GM19463 (cell line): Measurements from ENCODE around the gene ADCY1.

Source experiments
- ATAC-seq: cut with Tn5 transposase; IDR thresholded peaks from one replicate; pipeline ENCODE4 v1.9.1; 2021; ENCODE audit warnings: mild to moderate bottlenecking, moderate library complexity; ENCODE audit not compliant: unreplicated experiment

ADCY1 gene

DNA sequence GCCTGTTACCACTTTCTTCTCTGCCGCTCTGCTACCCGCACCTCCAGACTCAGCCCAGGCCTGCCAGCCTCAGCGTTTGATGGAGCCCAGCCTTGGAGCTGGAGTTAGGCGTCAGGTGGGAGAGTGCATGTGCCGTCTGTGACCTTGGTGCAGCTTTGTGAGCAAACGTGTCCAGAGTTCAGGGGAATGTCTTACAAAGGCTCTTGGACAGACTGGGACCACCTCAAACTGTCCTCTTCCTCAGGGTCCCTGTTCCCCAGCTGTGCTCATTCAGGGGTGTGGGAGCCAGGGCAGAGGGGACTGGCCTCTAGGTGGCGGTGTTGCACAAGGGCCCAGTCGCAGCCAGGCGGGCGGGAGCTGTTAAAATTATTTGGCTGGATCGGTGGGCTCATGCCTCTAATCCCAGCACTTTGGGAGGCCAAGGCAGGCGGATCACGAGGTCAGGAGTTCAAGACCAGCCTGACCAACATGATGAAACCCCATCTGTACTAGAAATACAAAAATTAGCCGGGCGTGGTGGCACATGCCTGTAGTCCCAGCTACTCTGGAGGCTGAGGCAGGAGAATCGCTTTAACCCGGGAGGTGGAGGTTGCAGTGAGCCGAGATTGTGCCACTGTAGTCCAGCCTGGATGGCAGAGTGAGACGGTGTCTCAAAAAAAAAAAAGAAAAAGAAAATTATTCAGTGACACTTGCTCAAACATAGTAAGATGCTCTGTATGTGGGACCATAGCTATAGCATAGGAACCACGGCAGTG lies 89.2 kb downstream of the ADCY1 start:
- no peak for ATAC-seq

DNA sequence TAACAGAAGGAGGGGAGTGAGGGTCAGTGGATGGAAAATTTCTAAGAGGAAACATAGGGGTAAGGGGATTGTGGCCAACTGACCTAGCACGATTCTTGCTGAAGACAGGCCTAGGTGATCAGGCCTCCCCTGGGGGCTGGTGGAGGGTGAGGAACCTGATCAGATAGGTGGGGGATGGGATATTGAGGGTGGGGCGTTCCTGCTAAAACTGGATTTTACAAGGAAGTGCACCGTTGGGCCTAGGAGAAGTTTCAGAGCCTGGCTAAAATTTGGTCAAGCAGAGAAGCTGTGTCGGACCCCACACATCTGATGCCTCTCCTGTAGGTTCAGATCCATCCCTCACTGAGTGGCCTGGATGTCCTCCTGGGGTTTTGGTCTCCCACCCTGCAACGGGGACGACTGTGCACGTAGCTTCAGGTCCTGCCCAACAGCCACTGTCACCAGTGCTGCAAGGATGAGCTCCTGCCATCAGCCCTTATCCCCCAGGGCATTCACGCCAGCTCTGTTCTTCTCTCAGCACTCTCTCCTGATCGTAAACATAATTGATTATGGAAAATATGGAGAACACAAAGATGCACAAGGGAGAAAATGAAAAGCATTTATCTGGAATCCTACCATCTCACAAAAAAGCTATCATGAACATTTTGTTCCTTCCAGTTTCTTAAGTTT lies 89.9 kb downstream of the ADCY1 start:
- ATAC-seq = no peak

DNA sequence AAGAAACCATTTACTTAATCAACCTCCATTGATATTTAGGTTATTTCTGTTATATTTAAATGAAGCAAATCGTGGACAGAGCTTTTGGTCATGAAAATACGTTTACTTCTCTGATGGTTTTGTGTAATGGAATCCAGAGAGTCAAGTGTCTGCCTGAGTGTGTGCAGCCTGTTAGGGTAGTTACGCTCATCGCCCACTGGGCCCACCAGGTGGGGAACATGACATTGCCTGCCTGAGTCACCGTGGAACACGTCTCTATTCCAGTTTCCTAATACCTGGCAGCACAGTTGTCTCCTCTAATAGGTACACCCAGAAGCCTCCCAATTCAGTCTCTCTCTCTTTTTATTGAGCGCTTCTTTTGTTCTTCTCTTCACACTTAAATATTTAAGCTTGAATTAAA lies 91.0 kb downstream of the ADCY1 start:
- ATAC-seq = no peak

DNA sequence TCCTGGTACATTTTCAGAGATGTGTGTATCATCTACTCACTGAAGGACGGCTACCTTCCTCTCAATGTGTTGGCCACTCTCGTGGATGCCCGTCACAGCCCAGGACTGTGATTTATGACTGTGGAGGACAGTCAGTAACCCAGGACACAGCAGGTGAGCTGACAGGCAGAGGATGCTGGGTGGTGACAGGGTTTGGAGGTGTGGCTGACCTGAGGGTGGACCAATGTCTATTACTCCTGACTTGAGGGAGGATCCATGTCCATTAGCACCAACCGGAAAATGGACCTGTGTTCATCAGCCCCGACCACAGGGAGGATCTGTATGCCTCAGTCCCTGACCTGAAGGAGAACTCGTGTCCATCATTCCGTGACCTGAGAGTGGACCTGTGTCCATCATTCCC lies 96.1 kb downstream of the ADCY1 start:
- no peak for ATAC-seq

DNA sequence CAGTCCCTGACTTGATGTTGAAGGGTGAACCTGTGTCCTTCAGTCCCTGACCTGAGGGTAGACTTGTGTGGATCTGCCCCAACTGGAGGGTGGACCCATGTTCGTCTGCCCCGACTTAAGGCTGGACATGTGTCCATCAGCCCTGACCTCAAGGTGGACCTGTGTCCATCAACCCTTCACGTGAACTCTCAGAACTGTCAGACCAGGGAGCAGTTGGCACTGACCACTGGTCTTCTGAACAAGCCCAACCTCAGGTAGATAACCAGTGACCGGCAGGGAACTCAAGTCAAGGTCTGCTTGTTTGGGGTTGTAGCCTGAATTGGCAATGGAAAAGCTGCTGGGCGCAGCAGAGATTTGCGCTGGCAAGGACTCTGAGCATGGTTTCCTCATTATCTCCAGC lies 96.5 kb downstream of the ADCY1 start:
- ATAC-seq = no peak

DNA sequence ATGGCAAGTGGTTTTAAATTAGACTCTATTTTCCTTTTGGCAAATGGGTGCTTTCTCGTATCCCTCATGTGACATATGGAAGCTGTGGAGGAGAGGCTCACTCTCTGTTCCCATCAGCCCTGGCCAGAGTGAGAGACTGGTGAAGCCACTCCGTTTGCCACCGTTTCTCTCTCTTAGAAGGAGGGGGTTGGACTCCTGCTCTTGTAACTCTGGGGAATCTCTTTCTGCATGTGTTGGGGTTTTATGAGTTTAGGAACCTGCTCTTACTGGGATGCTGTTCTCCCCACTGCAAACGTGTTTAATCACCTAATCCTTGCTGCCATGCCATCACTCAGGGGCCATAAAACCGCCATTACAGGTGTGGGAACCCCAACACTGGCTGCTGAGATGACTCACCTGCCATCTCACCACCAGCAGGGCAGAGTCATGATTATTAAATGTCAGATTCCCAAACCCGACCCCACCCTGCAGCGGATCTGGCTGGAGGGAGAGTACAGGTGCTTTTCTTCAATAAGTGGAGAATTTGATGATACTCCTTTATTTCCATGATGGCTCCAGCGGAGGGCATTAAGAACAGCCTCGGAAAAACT lies 103.2 kb downstream of the ADCY1 start:
- ATAC-seq = no peak

DNA sequence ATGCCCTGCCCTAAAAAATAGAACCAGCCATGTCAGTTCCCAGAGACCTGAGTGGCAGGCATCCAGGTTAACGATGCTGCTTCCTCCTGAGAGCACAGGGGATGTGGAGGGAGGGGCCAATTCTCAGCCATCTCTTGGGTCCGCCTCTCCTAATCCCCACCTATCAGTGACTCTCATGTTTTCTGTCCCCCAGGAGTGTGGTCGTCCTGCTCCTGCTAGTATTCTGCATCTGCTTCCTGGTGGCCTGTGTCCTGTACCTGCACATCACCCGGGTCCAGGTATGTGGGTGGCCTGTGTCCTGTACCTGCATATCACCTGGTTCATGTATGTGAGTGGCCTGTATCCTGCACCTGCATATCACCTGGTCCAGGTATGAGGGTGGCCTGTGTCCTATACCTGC lies 105.3 kb downstream of the ADCY1 start:
- no peak for ATAC-seq

DNA sequence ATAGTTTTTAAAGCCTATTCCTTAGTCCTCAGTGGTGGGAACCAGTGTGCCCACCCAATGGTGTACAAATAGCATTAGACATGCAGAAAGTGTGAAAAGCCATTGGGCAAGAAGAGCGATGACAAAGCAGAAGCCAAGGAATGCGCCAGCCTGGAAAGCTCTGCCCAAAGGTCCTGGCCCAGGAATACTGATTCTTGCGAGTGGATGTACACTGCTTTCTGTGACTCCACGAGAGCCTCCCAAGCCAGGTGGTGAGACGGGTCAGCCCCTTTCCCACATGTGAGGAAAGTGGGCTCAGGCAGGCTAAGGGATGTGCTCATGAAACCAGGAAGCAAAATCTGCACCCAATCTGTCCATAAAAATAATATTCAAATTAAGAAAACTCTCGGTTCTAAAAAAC lies 106.6 kb downstream of the ADCY1 start:
- no peak for ATAC-seq

DNA sequence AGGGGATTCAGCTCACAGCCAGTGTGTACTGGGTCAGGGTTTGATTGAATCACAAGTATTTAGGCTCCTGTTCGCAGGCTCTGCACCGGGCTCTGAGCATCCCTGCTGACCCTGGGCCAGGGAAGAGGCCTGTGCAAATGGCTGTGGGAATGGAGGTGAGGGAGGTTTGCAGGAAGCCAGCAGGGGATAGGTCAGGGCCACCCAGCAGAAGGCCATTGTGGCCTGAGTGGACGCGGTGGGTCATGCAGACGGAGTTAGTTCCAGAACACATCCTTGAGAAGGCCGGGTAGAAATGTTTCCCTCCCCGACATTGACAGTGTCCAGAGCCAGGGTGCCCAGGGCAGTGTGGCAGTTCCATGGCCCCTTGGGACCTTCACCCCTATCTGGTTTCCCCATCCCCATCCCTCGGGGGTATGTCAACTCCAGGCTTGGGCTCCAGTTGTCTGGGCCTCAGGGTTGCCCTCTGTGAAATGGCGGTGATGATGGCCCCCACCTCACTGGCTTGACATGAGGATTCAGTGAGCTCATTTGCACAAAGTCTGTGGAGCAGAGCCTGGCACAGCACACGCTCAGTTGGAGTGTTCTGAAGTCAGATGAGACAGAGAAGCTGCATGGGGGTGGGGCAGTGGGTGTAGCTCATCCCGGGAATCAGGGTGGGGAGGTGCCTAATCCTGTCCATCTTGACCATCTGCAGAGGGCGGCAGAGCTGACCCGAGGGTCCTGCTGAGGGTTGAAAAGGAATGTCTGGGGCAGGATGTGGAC lies 107.6 kb downstream of the ADCY1 start:
- ATAC-seq = no peak

DNA sequence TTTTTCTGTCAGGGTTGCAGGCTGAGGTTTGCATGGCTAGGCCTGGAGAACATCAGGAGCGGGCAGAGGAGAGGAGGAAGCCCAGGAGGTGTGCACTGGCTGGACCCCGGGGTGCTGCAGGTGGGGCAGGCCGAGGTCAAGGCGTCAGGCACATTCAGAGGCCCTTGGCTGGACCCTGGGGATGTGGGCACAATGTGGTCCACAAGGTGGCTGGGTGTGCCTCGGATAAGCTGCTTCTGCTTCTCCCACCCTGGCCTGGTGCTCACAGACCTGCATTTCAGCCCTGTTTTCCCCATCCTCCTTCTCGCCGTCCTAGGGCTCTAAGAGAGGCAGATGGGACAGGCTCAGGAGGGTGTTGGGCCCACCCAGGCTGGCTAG lies 108.2 kb downstream of the ADCY1 start:
- ATAC-seq = no peak

DNA sequence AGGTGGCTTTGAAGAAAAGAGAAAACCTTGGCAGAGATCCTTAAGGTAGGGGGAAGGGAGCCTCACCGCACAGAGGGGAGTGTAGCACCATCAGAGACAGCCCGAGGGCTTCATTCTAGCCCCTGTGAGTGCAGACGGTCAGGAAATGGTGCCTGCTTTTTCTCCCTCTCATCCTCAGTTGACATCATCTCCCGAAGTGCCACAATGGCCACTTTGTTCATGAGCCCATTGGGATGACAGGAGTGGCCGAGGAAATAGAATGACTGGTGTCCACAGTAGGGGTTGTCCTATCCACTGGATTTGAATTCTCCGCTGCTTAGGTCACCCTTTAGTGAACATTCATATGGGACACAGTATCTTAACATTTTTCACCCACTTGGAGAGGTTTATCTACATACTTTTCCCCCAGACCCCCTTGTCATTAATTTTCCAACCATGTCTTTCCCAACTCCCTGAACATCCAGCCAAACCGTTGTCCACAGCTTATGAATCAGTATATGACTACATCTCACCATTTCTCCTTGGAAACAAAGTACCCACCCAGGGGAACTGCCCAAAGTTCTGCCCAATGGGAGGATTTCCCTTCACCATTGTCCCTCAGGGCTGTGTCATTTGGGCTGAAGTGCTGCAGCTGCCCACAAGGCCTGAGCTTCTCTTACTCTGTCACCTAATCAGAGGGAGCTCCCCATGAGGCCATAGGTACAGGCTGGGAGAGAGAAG lies 108.8 kb downstream of the ADCY1 start:
- ATAC-seq = no peak

DNA sequence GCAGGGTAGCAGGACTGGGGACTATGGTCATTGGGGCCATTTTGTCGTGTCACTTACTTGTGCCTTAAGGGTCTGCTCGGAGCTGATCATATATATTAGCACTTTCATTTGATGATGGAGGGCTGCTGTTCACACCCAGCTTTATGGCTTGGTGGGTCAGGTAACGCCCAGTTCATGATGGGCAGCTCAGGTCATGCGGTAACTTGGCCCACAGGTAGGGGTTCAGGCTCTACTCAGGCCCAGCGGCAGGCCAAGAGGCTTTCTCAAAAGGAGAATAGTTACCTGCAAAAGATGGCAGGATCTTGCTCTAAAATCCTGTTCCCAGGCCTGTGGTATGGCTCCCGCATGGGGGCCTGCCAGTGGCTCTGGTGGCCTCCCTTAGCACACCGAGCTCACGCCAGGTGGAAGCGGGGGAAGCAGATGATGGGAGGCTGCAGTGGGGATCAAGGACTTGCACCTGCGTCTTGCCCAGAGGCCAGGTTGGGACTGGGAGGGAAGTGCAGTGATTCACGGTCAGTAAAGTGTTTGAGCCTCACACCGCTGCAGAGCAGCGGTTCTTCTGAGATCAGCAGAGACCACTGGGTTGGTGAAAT lies 109.5 kb downstream of the ADCY1 start:
- no peak for ATAC-seq

DNA sequence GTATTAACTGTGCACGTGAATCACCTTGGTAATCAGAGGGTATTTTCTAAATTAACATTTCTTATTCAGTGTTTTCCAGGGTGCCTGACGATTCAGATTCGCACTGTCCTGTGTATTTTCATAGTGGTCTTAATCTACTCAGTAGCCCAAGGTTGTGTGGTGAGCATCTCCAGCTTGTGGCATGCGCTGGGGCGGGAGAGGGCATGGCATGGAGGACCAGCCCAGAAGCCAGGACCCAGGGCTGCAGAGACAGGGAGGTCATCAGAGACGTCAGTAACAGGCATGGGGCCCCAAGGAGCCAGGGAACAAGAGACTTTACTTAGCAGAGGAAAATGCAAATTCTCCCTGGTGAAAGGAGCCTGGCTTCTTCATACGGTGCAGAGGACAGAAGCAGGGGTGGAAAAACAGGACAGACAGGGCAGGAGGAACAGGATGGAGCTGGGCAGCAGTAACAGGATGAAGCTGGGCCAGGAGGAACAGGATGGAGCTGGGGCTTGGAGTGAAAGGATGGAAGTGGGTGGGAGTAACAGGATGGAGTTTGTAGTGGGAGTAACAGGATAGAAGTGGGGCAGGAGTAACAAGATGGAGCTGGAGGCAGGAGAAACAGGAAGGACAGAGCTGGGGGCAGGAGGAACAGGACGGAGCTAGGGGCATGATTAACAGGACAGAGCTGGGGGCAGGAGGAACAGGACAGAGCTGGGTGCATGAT lies 110.9 kb downstream of the ADCY1 start:
- ATAC-seq = no peak

DNA sequence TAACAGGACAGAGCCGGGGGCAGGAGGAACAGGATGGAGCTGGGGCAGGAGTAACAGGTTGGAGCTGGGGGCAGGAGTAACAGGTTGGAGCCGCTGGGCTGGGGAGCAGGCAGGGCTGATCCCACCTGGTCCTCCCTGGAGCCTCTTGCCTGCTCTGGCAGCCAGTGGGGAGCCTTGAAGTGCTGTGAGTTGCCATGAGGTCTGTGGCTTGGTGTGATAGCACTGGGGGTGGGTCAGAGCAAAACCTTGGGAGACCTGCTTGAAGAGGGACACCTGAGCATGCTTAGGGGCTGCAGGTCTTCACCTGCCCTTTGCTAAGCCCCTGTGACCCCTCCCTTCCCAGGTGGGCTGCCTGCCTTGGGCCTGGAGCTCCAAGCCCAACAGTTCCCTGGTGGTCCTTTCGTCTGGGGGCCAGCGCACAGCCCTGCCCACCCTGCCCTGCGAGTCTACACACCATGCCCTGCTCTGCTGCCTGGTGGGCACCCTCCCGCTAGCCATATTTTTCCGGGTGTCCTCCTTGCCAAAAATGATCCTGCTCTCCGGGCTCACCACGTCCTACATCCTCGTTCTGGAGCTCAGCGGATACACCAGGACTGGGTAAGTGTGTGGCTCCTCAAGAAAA lies 111.6 kb downstream of the ADCY1 start:
- no peak for ATAC-seq

DNA sequence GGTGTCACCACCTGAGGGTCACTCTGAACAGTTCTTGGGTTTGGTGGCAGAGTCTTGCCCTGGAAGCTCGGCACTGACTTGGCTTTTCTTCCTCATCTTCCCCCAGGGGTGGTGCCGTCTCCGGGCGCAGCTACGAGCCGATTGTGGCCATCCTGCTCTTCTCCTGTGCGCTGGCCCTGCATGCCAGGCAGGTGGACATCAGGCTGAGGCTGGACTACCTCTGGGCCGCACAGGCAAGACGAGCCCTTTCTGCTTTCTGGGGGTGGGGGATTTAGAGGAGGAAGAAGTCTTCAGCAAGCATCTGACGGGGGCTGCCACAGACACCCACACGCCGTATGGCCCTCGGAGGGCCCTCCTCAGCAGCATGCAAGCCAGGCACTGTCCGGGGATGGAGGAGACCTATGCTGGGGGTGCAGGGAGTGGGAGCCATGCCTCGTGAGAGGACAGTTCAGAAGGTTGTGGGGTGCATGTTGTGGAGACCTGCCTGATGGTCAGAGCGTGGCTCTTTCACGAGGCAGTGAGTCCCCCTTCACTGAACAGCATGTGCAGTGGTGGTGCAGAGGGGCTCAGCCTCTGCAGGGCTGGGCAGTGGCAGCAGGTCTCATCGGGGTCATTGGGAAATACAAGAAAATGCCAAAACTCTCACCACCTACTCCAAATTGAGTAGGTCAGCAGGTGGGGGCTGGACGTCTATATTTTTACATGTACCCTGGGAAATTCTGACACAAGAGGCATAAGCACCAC lies 112.4 kb downstream of the ADCY1 start:
- ATAC-seq = no peak

DNA sequence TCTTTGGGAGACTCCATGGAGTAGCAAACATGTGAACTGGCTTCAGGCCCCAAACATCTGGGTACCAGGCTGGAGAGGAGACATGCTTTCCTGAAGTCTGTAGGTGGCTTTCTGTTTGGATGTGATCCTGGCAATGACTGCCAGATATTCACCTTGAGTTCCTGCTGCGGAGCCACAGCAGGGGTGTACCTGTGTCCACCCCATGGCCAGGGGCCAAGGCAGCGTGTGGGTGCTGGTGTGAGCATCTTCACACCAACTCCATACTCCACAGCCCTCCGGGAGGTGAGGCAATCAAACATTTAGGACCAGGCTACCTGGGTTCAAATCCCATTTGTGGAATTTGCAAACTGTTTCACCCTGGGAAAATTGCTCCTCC lies 113.0 kb downstream of the ADCY1 start:
- ATAC-seq = no peak

DNA sequence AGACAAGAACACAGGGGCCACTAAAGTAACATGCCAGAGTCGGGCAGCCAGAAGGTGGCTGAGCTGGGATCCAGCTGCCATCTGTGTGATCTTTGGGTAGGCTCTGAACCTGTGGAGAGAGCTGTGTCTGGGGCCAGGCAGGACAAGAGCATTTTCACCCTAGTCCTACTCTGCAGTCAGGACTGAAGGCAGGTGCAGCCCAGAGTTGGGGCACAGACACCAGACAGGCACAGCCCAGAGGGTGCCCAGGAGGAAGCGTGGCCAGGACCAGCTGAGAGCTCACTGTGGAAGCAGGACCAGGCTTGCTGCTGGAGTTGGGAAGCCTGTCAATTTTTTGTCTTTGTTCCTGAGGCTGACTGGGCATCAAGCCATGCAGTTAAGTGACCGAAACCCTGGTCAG lies 113.6 kb downstream of the ADCY1 start:
- no peak for ATAC-seq

DNA sequence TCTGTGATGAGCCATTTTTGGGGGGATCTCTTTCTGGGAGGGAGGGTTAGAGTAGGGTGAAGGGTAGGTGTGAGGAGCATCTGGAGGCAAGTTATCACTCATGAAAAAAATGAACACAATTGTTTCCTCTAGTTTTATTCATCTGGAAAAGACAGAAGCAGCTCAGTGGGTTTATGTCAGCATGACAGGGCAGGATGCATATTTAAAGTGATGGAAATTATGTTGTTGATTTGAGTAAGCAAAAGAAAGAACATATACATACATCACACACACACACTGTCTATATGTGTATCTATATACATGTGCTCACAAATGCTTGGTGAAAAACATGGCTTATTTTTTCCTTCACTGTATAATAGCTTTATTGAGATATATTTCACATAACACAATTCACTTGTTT lies 114.2 kb downstream of the ADCY1 start:
- ATAC-seq = no peak
